Chondrocyte (in vitro differentiated cells): ENCODE results near the gene MIXL1. TPM values are rescaled to one million over a fixed set of nuclear protein-coding genes. Genes with fewer than 3 reads are reported as not detected.
"Not testable (repeated sequence)": the region's sequence is repeated elsewhere in the genome, so short reads cannot be mapped to it uniquely, and the experiment has no call there.

ENCODE experiments used
- DNase-seq: peaks from one replicate; pipeline ENCODE4 v3.0.0; 2021; ENCODE audit warnings: mixed read lengths, low spot score
- H3K27ac Mint-ChIP-seq: one replicate; pipeline ENCODE4 v1.8.0; 2021; ENCODE audit warnings: mild to moderate bottlenecking, moderate library complexity, mixed read lengths; ENCODE audit not compliant: unreplicated experiment
- H3K27me3 Mint-ChIP-seq: 2 replicates; pipeline ENCODE4 v1.8.0; 2021; ENCODE audit warnings: low read depth, mixed read lengths
- H3K36me3 Mint-ChIP-seq: 2 replicates; pipeline ENCODE4 v1.8.0; 2021; ENCODE audit warnings: low read depth, mixed read lengths
- H3K4me1 Mint-ChIP-seq: 2 replicates; pipeline ENCODE4 v1.8.0; 2021; ENCODE audit warnings: low read depth, mild to moderate bottlenecking, mixed read lengths
- H3K4me3 Mint-ChIP-seq: one replicate; pipeline ENCODE4 v1.8.0; 2021; ENCODE audit warnings: mild to moderate bottlenecking, moderate library complexity, mixed read lengths; ENCODE audit not compliant: unreplicated experiment
- H3K9me3 Mint-ChIP-seq: 2 replicates; pipeline ENCODE4 v1.8.0; 2021; ENCODE audit warnings: low read depth, mixed read lengths
- CTCF ChIP-seq: fragments of 200-600 bp; sonication (generic); IDR thresholded peaks from 2 replicates; pipeline ENCODE4 v1.5.0; 2021; ENCODE audit warnings: antibody characterized with exemption, mild to moderate bottlenecking, moderate library complexity
- total RNA-seq: library from RNA; stranded (reverse); gene quantifications from 3 replicates; pipeline ENCODE4 v1.2.1, GENCODE V29; 2021

The MIXL1 gene
- total RNA-seq, 1 donor from 2014 or later: 0.17 TPM

DNA sequence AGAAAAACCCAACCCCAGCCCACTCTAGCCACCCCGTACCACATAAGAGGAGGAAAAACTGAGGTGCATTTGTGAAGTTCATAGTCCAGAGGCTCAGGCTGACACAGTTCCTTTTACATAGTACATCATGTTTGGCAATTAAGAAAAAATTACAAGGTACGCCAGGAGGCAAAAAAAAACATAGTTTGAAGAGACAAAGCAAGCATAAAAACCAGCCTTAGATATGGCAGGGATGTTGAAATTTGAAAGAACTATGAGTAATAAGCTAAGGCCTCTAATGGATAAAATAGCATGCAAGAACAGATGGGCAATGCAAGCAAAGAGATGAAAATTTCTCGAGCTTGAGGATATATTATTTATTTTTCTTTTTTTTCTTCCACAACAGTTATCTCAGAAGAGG lies 31.9 kb downstream of the MIXL1 start:
- Mint-ChIP-seq H3K9me3 (peaks cover 12% of the 10 kb centered on the region), H3K27ac (no peak overlapping the region), H3K27me3 (no peaks in the 10 kb centered on the region), H3K4me1 (no peaks in the 10 kb centered on the region), H3K36me3 (peaks cover 8% of the 10 kb centered on the region), H3K4me3 (no peak overlapping the region)
- DNase-seq: no peak
- TF ChIP-seq CTCF: no peak

- peaks cover 19% of the 10 kb centered on the region for H3K36me3 Mint-ChIP-seq
- no peak for DNase-seq
- no peaks in the 10 kb centered on the region for H3K27me3 Mint-ChIP-seq
- TF ChIP-seq CTCF: no peak
- H3K9me3 Mint-ChIP-seq: peaks cover 28% of the 10 kb centered on the region
- H3K4me3 Mint-ChIP-seq: no peak overlapping the region
- no peaks in the 10 kb centered on the region for H3K4me1 Mint-ChIP-seq
- no peak overlapping the region for H3K27ac Mint-ChIP-seq
These were observed 38.4 kb downstream of the MIXL1 start for GRCh38 chr1:226261818-226262217.

DNA sequence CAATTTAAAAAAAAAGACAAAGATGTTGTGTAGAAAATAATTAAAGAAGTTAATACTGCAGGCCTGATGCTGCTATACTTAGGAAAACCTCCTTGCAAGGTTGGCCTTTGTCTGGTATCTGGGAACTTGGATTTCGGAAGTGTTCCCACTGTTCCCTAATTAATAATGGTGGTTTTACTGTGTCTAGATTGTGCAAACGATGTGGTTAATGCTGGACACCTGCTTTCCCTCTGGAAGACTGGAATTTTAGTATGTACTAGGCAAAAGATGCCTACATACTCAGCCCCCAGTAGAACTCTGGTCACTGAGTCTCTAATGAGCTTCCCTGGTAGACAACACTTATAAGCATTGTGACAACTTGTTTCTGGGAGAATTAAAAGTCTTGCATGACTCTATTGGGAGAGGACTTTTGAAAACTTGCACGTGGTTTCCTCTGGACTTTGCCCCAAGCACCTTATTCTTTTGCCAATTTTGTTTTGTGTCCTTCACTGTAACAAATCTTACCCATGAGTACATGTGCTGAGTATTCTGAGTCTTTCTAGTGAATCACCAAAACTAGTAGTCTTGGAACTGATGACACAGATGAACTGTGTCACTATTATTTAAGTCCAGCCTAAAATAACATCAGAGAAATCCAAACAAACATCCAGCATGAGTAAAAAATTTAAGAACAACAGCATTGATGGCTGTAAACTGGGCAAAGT lies 45.1 kb downstream of the MIXL1 start:
- Mint-ChIP-seq H3K27ac (no peak overlapping the region), H3K4me1 (peaks cover 12% of the 10 kb centered on the region), H3K27me3 (no peaks in the 10 kb centered on the region), H3K36me3 (no peaks in the 10 kb centered on the region), H3K9me3 (no peaks in the 10 kb centered on the region), H3K4me3 (no peak overlapping the region)
- TF ChIP-seq CTCF: no peak
- no peak for DNase-seq

DNA sequence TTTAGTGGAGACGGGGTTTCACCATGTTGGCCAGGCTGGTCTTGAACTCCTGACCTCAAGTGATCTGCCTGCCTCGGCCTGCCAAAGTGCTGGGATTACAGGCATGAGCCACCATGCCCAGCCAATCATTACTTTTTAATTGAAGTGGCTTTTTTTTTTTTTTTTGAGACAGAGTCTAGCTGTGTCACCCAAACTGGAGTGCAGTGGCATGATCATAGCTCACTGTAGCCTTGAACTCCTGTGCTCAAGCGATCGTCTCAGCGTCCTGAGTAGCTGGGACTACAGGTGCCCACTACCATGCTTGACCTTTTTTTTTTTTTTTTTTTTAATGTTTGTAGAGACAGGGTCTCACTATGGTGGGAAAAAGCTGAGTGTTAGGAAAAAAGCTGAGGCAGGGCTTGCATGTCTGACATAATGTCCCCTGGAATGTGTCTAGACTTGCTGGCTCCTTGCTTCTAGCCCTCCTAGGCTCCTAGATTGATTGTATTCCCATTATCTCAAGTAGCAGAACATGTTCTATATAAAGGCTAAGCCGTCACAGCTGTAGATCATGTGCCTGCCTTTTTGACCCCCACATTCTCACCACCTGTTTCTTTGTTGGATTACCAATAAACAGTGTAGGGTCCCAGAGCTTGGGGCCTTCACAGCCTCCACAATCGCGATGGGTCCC lies 48.9 kb downstream of the MIXL1 start:
- H3K36me3 Mint-ChIP-seq, H3K4me3 Mint-ChIP-seq, H3K9me3 Mint-ChIP-seq, DNase-seq, H3K27me3 Mint-ChIP-seq, H3K27ac Mint-ChIP-seq: not testable (repeated sequence)
- peaks cover 12% of the 10 kb centered on the region for H3K4me1 Mint-ChIP-seq

- Mint-ChIP-seq H3K4me3 (no peak overlapping the region), H3K27ac (no peak overlapping the region), H3K4me1 (peaks cover 6% of the 10 kb centered on the region), H3K36me3 (peaks cover 2% of the 10 kb centered on the region), H3K27me3 (no peaks in the 10 kb centered on the region), H3K9me3 (no peaks in the 10 kb centered on the region)
- TF ChIP-seq CTCF: no peak
- no peak for DNase-seq
These were observed 50.7 kb downstream of the MIXL1 start for GRCh38 chr1:226274138-226274537.
